DND-41 (cell line): ENCODE data around the gene HOPX.
"Not testable (repeated sequence)": the region's sequence is repeated elsewhere in the genome, so short reads cannot be mapped to it uniquely, and the experiment has no call there.

Experiments
- ATAC-seq: fragments of 200-7000 bp; cut with Tn5 transposase; 3 replicates; pipeline ENCODE4 v1.9.1; 2021; ENCODE audit warnings: low read depth; ENCODE audit not compliant: insufficient read depth
- DNase-seq: peaks from one replicate; pipeline ENCODE4 v3.0.0-alpha.2; 2020
- H2AFZ ChIP-seq: 2 replicates; pipeline ENCODE4 v1.6.0; 2012; ENCODE audit warnings: low read depth, low read length
- H3K27ac ChIP-seq: 2 replicates; pipeline ENCODE4 v1.5.1; 2012; ENCODE audit warnings: low read length, inconsistent platforms
- H3K27me3 ChIP-seq: fragments of 200-600 bp; sonication (generic); 2 replicates; pipeline ENCODE4 v1.6.0; 2012; ENCODE audit warnings: low read length, mild to moderate bottlenecking, inconsistent platforms; ENCODE audit not compliant: insufficient read depth, poor library complexity
- H3K36me3 ChIP-seq: 2 replicates; pipeline ENCODE4 v1.5.1; 2012; ENCODE audit warnings: low read length, inconsistent platforms; ENCODE audit not compliant: insufficient read depth
- H3K4me1 ChIP-seq: 2 replicates; pipeline ENCODE4 v1.5.1; 2012; ENCODE audit warnings: mild to moderate bottlenecking, low read length; ENCODE audit not compliant: insufficient read depth
- H3K4me2 ChIP-seq: 2 replicates; pipeline ENCODE4 v1.6.0; 2012; ENCODE audit warnings: mild to moderate bottlenecking, moderate library complexity, low read length, inconsistent platforms; ENCODE audit not compliant: insufficient read depth
- H3K4me3 ChIP-seq, 2 experiments: fragments of 200-600 bp in 1 of 2; shearing (Covaris generic) in 1 of 2; 2 replicates each; pipeline ENCODE4 v1.5.1; 2012 to 2016; ENCODE audit warnings: inconsistent platforms in 2 of 2, low read length in 2 of 2, mild to moderate bottlenecking in 2 of 2, low read depth in 1 of 2, moderate library complexity in 1 of 2
- H3K79me2 ChIP-seq: 2 replicates; pipeline ENCODE4 v1.6.0; 2012; ENCODE audit warnings: low read length, inconsistent platforms; ENCODE audit not compliant: insufficient read depth
- H3K9ac ChIP-seq: 2 replicates; pipeline ENCODE4 v1.6.0; 2012; ENCODE audit warnings: low read depth, mild to moderate bottlenecking, inconsistent platforms, low read length, moderate library complexity
- H3K9me3 ChIP-seq: 2 replicates; pipeline ENCODE4 v1.5.1; 2012; ENCODE audit warnings: low read length, moderate library complexity, mild to moderate bottlenecking, inconsistent platforms; ENCODE audit not compliant: insufficient read depth, severe bottlenecking
- H4K20me1 ChIP-seq: 2 replicates; pipeline ENCODE4 v1.6.0; 2012; ENCODE audit warnings: low read length; ENCODE audit not compliant: insufficient read depth
- EZH2 ChIP-seq: IDR thresholded peaks from 3 replicates; pipeline ENCODE4 v1.6.1; 2012; ENCODE audit warnings: borderline replicate concordance, low read depth, mild to moderate bottlenecking, moderate library complexity, low read length, inconsistent platforms; ENCODE audit not compliant: severe bottlenecking
- TF ChIP-seq, protein P1 (sequence below): IDR thresholded peaks from 2 replicates; pipeline ENCODE4 v1.5.1; 2012; ENCODE audit warnings: borderline replicate concordance, low read length, moderate library complexity, mild to moderate bottlenecking; ENCODE audit not compliant: poor library complexity, severe bottlenecking; ENCODE audit errors: extremely low read depth

Gene HOPX

DNA sequence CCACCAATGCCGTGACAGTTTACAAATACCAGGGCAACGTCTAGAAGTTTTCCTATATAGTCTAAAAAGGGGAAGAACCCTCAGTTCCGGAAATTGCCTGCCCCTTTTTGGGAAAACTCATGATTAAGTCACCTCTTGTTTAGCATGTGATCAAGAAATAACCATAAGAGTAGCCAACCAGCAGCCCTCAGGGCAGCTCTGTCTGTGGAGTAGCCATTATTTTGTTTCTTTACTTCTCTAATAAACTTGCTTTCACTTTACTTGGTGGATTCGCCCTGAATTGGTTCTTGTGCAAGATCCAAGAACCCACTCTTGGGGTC, 20.0 kb upstream of the HOPX start:
- Histone ChIP-seq H3K79me2 (no peaks in the 10 kb centered on the region), H3K9ac (no peak overlapping the region)
- ATAC-seq = no peak

DNA sequence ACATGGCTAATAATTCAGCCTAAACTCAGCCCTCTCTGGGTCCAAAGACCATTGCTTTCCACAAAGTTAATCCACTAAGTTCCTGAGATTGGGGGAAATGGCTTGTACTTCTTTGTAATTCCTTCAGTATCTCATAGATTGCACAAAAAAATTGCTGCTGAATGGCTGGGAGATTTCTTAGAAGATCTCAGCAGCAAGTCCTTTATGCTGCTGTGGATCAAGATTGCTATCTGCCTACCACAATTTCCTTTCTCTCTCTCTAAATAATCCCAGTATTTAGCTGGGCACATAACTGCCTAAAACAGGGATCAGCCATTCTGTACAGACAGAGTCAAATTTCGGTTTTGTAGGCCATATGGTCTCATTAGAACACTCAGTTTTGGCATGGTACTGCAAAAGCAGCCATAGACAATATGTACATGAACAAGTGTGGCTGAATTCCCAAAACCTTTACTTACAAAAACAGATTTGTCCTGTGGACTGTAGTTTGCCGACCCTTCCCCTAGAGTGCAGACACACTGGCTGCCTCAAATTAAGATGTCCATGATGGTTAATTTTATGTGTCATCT, 18.5 kb upstream of the HOPX start:
- H4K20me1 ChIP-seq = no peaks in the 10 kb centered on the region
- H3K36me3 ChIP-seq = no peaks in the 10 kb centered on the region
- DNase-seq (no peak), ATAC-seq (no peak)
- no peak overlapping the region for H3K27ac ChIP-seq
- H3K4me2 ChIP-seq = no peak overlapping the region
- no peaks in the 10 kb centered on the region for H3K4me1 ChIP-seq
- H2AFZ ChIP-seq = no peak overlapping the region
- no peak overlapping the region for H3K9ac ChIP-seq
- no peaks in the 10 kb centered on the region for H3K79me2 ChIP-seq
- no peaks in the 10 kb centered on the region for H3K27me3 ChIP-seq
- H3K4me3 ChIP-seq = no peak overlapping the region
- no peaks in the 10 kb centered on the region for H3K9me3 ChIP-seq
- TF ChIP-seq, protein P1, sequence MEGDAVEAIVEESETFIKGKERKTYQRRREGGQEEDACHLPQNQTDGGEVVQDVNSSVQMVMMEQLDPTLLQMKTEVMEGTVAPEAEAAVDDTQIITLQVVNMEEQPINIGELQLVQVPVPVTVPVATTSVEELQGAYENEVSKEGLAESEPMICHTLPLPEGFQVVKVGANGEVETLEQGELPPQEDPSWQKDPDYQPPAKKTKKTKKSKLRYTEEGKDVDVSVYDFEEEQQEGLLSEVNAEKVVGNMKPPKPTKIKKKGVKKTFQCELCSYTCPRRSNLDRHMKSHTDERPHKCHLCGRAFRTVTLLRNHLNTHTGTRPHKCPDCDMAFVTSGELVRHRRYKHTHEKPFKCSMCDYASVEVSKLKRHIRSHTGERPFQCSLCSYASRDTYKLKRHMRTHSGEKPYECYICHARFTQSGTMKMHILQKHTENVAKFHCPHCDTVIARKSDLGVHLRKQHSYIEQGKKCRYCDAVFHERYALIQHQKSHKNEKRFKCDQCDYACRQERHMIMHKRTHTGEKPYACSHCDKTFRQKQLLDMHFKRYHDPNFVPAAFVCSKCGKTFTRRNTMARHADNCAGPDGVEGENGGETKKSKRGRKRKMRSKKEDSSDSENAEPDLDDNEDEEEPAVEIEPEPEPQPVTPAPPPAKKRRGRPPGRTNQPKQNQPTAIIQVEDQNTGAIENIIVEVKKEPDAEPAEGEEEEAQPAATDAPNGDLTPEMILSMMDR = no peak
- no peak for TF ChIP-seq EZH2

More for the DNA sequence above, 20.0 kb upstream of the HOPX start:
- Histone ChIP-seq H3K36me3 (no peaks in the 10 kb centered on the region), H4K20me1 (no peaks in the 10 kb centered on the region), H3K4me2 (no peak overlapping the region), H2AFZ (no peak overlapping the region), H3K4me3 (no peak overlapping the region), H3K9me3 (no peaks in the 10 kb centered on the region), H3K27me3 (no peaks in the 10 kb centered on the region), H3K27ac (no peak overlapping the region), H3K4me1 (no peaks in the 10 kb centered on the region)
- DNase-seq = no peak
- no peak for TF ChIP-seq EZH2
- TF ChIP-seq, protein P1 = no peak

DNA sequence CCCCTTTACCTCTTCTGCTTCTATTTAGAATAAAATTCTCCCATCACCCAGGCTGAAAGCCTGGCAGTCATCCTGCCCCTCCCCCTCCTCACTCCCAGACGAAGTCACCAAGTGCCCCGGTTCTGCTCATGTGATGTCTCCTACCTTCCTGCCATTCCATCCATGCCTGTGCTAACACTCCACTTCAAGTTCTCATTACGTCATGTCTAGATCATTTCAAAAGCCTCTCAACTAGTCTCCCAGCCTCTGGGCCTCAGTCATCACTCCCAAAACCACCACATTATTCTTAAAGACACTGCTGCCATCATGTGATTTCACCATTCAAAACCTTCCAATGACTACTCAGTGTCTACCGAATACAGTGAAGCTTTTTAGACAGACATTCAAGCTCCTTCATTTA, 17.2 kb upstream of the HOPX start:
- Histone ChIP-seq H3K36me3 (no peaks in the 10 kb centered on the region), H2AFZ (no peak overlapping the region), H3K27me3 (no peaks in the 10 kb centered on the region), H3K9me3 (no peaks in the 10 kb centered on the region), H3K79me2 (no peaks in the 10 kb centered on the region), H3K27ac (no peak overlapping the region), H3K4me3 (no peak overlapping the region), H3K4me2 (no peak overlapping the region), H3K4me1 (no peaks in the 10 kb centered on the region), H3K9ac (no peak overlapping the region), H4K20me1 (no peaks in the 10 kb centered on the region)
- DNase-seq (no peak), ATAC-seq (no peak)
- TF ChIP-seq, protein P1 = no peak
- no peak for TF ChIP-seq EZH2

DNA sequence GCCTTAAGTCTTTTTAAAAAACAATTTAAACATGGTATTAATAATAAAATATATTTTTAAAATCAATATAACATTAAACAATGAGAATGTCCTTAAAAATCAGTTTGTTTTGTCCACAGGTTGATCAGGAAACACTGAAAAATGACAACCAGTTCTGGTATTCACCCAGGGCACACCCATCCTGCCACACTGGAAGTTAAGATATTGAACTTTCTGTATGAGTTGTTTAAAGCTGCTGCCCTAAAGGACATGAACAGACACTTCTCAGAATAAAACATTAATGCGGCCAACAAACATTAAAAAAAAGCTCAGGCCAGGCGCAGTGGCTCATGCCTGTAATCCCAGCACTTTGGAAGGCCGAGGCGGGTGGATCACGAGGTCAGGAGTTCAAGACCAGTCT, 15.0 kb upstream of the HOPX start:
- no peak for DNase-seq
- H3K27ac ChIP-seq = no peak overlapping the region
- no peak overlapping the region for H3K4me2 ChIP-seq
- TF ChIP-seq, protein P1 = no peak
- TF ChIP-seq EZH2 = no peak
- no peaks in the 10 kb centered on the region for H3K36me3 ChIP-seq
- H3K4me1 ChIP-seq = no peaks in the 10 kb centered on the region
- H3K9ac ChIP-seq = no peak overlapping the region
- H4K20me1 ChIP-seq = no peaks in the 10 kb centered on the region
- H3K9me3 ChIP-seq = no peaks in the 10 kb centered on the region
- H3K4me3 ChIP-seq = no peak overlapping the region
- ATAC-seq = no peak
- no peaks in the 10 kb centered on the region for H3K27me3 ChIP-seq
- H3K79me2 ChIP-seq = no peaks in the 10 kb centered on the region
- H2AFZ ChIP-seq = no peak overlapping the region

DNA sequence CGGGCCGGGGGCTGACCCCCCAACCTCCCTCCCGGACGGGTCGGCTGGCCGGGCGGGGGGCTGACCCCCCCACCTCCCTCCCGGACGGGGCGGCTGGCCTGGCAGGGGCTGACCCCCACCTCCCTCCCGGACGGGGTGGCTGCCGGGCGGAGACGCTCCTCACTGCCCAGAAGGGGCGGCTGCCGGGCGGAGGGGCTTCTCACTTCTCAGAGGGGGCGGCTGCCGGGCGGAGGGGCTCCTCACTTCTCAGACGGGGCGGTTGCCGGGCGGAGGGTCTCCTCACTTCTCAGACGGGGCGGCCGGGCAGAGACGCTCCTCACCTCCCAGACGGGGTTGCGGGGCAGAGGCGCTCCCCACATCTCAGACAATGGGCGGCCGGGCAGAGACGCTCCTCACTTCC, 12.4 kb upstream of the HOPX start:
- not testable (repeated sequence) for H3K79me2 ChIP-seq, H3K36me3 ChIP-seq, H3K27ac ChIP-seq, H3K9ac ChIP-seq, H2AFZ ChIP-seq, H3K27me3 ChIP-seq, DNase-seq, H4K20me1 ChIP-seq, H3K4me2 ChIP-seq, ATAC-seq, H3K4me1 ChIP-seq, H3K9me3 ChIP-seq, H3K4me3 ChIP-seq
